PC-9 (cell line): ENCODE measurements around the gene GATAD2B. TPM values are rescaled to one million over a fixed set of nuclear protein-coding genes. Genes with fewer than 3 reads are reported as not detected.

Experiments
- BruUV-seq: library from RNA; stranded (reverse); fragments of 400-500 nt; replicated peaks from 2 replicates; lab custom pipeline; 2021; lab: Mats Ljungman, UMichigan
- CTCF ChIA-PET: fragments of 300-600 bp; sonication (Branson Sonifier 250); formaldehyde crosslinking; loops from one replicate; lab custom pipeline; 2022; ENCODE audit warnings: antibody characterized with exemption; lab: Charles Lee
- POLR2A ChIA-PET: fragments of 300-600 bp; sonication (Branson Sonifier 250); formaldehyde crosslinking; loops from one replicate; lab custom pipeline; 2022; ENCODE audit warnings: antibody characterized with exemption; ENCODE audit not compliant: unreplicated experiment; lab: Charles Lee
- DNase-seq, 2 experiments: peaks; one replicate each; pipeline versions ENCODE4 v3.0.0 to v3.0.0-alpha.2; 2015 to 2022; ENCODE audit warnings: mixed read lengths in 1 of 2
- H2AFZ ChIP-seq: fragments of 200-600 bp; sonication (generic); 2 replicates; pipeline ENCODE4 v1.8.1; 2017; ENCODE audit warnings: antibody characterized with exemption
- H3F3A ChIP-seq: fragments of 200-600 bp; sonication (generic); 2 replicates; pipeline ENCODE4 v1.8.1; 2017; ENCODE audit warnings: antibody characterized with exemption, mild to moderate bottlenecking, low read depth; ENCODE audit not compliant: insufficient read depth
- H3K27ac ChIP-seq: fragments of 200-600 bp; sonication (generic); 2 replicates; pipeline ENCODE4 v1.6.1; 2016; ENCODE audit warnings: mixed run types
- H3K27me3 ChIP-seq: fragments of 200-600 bp; sonication (generic); 2 replicates; pipeline ENCODE4 v1.6.1; 2016; ENCODE audit warnings: low read depth, mixed run types; ENCODE audit not compliant: insufficient read depth
- H3K36me3 ChIP-seq: fragments of 200-600 bp; sonication (generic); 2 replicates; pipeline ENCODE4 v1.6.1; 2016; ENCODE audit warnings: low read depth, mixed run types
- H3K4me1 ChIP-seq: fragments of 200-600 bp; sonication (generic); replicated peaks from 2 replicates; pipeline ENCODE4 v1.6.1; 2016; ENCODE audit warnings: mixed run types; ENCODE audit not compliant: insufficient read depth
- H3K4me2 ChIP-seq: fragments of 200-600 bp; sonication (generic); 2 replicates; pipeline ENCODE4 v1.6.1; 2017; ENCODE audit warnings: mixed run types
- H3K4me3 ChIP-seq: fragments of 200-600 bp; sonication (generic); 2 replicates; pipeline ENCODE4 v1.6.1; 2016; ENCODE audit warnings: mixed run types
- H3K79me2 ChIP-seq: fragments of 200-600 bp; sonication (generic); 2 replicates; pipeline ENCODE4 v1.6.1; 2017; ENCODE audit warnings: low read depth, mixed run types
- H3K9me2 ChIP-seq: fragments of 200-600 bp; sonication (generic); 2 replicates; pipeline ENCODE4 v1.8.1; 2017; ENCODE audit warnings: mild to moderate bottlenecking; ENCODE audit not compliant: insufficient read depth
- H3K9me3 ChIP-seq: fragments of 200-600 bp; sonication (generic); 2 replicates; pipeline ENCODE4 v1.8.1; 2016; ENCODE audit warnings: low read depth; ENCODE audit not compliant: insufficient read depth
- H4K20me1 ChIP-seq: fragments of 200-600 bp; sonication (generic); 2 replicates; pipeline ENCODE4 v1.8.1; 2017; ENCODE audit not compliant: insufficient read depth
- EZH2 ChIP-seq: fragments of 200-600 bp; sonication (generic); IDR thresholded peaks from 2 replicates; pipeline ENCODE4 v1.8.0; 2017; ENCODE audit warnings: antibody characterized with exemption, low read depth
- intact Hi-C: fragments of 100-400 bp; cut with micrococcal nuclease; formaldehyde crosslinking; loops from one replicate; pipeline ENCODE4 v1.10.0; 2022; ENCODE audit not compliant: unreplicated experiment
- total RNA-seq: library from RNA; stranded (reverse); gene quantifications from 2 replicates; pipeline ENCODE4 v1.2.3, GENCODE V29; 2021
- TF ChIP-seq, protein P1 (sequence below): fragments of 200-600 bp; sonication (generic); conservative IDR thresholded peaks from 2 replicates; pipeline ENCODE4 v1.6.1; 2017; ENCODE audit warnings: mixed run types, antibody characterized with exemption, mild to moderate bottlenecking, moderate library complexity

Gene GATAD2B
- total RNA-seq, 1 experiment from 2014 or later: 56.1 TPM

DNA sequence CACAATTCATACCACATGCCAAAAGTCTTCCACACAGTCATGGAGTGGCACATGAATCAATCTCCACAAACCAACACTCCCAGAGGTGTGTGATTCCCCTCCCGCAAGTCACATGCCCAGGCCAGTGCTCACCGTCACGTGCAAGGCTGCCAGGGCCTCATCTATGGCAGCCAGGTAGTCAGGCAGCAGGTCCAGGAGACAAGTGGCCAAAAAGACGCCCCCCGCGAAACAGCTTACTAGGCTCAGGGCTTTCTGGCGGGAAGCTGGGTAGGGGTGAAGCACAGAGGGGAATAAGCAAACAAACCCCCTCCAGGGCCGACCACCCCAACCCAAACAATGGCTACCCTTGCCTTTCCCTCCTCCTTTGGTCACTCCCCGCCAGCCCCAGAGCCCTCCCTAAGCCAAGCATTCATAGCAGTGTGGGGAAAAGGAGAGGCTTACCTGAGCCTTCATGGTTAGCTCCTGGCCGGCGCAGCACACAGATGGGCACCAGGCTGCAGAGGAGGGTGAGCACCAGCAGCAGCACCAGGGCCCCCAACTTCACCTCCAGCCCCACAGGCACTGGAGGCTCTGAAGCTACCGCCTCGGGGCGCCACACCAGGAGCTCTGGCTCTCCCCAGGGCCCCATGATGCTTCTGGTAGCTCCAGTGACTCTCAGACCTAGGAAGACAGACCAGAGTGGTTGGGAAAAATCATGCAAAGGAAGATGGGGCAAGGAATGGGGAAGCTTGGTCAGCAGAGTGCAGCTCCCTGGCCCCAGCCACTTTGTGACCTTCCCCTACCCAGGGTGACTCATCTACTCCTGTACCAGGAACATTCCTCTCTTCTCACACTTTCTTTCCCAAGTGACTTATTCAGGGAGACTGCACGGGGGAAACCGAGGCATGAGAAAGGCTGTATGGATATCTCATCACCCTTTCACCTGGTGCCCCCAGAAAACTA lies 39.6 kb upstream of the GATAD2B start:
- peak overlapping the region; percentile 66 for H2AFZ ChIP-seq
- ChIA-PET POLR2A (interaction anchor here (0.5 to 1.1 kb wide), 7 partner anchors 10 to 356 kb away, joined by 3 to 10 read pairs (median 4); partner anchors contain the start of genes JTB, RPS27 and SLC27A3), CTCF (interaction anchor here (1.3 kb wide), 1 partner anchor 24 kb away, joined by 4 read pairs; the partner anchor contains the start of gene RAB13)
- peak overlapping the region; percentile 92 for H3K27ac ChIP-seq
- BruUV-seq: no TSS peak
- intact Hi-C loops: loop anchor here (1.0 to 10.0 kb wide), 4 partner anchors 16 to 428 kb away; partner anchors contain the start of genes DENND4B, HAX1, S100A2 and S100A6
- no peaks in the 10 kb centered on the region for H3K9me2 ChIP-seq
- peaks cover 55% of the 10 kb centered on the region for H3K79me2 ChIP-seq
- H3K36me3 ChIP-seq: no peaks in the 10 kb centered on the region
- peak overlapping the region; percentile 98 for H3K4me2 ChIP-seq
- peaks cover 42% of the 10 kb centered on the region for H3K4me1 ChIP-seq
- no peak for TF ChIP-seq EZH2
- TF ChIP-seq, protein P1, sequence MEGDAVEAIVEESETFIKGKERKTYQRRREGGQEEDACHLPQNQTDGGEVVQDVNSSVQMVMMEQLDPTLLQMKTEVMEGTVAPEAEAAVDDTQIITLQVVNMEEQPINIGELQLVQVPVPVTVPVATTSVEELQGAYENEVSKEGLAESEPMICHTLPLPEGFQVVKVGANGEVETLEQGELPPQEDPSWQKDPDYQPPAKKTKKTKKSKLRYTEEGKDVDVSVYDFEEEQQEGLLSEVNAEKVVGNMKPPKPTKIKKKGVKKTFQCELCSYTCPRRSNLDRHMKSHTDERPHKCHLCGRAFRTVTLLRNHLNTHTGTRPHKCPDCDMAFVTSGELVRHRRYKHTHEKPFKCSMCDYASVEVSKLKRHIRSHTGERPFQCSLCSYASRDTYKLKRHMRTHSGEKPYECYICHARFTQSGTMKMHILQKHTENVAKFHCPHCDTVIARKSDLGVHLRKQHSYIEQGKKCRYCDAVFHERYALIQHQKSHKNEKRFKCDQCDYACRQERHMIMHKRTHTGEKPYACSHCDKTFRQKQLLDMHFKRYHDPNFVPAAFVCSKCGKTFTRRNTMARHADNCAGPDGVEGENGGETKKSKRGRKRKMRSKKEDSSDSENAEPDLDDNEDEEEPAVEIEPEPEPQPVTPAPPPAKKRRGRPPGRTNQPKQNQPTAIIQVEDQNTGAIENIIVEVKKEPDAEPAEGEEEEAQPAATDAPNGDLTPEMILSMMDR: no peak
- peaks cover 1% of the 10 kb centered on the region; the same call in 1 of the 2 replicates for H4K20me1 ChIP-seq
- H3K9me3 ChIP-seq: no peaks in the 10 kb centered on the region
- H3K4me3 ChIP-seq: peak overlapping the region; percentile 91
- DNase-seq: peak; percentile 57 to 81
- no peaks in the 10 kb centered on the region for H3K27me3 ChIP-seq
- peaks cover 71% of the 10 kb centered on the region for H3F3A ChIP-seq

DNA sequence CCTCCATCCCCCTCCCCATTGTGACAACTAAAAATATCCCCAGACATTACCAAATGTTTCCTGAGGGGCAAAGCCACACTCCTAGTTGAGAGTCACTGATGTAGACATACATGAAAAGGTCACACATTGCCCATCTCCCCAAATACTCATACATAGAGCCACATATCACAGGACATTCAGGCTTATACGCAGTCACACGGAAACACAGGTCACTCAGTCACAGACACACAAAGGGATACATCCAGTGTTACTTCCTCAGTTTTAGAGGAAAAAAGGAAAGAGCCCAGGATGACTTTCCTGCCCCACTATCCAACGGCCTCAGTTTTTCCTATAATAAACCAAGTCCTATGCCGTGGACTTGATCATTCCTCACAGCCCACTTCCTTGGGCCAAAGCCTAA lies 38.6 kb upstream of the GATAD2B start:
- no peaks in the 10 kb centered on the region for H3K9me3 ChIP-seq
- no peak for DNase-seq
- H3K9me2 ChIP-seq: no peaks in the 10 kb centered on the region
- H4K20me1 ChIP-seq: peaks cover 10% of the 10 kb centered on the region
- peaks cover 60% of the 10 kb centered on the region for H3K79me2 ChIP-seq
- peak overlapping the region; percentile 91; the same call in 1 of the 2 replicates for H3K4me3 ChIP-seq
- no TSS peak for BruUV-seq
- H2AFZ ChIP-seq: no peak overlapping the region
- TF ChIP-seq, protein P1: no peak
- no peak for TF ChIP-seq EZH2
- H3K27ac ChIP-seq: no peak overlapping the region
- CTCF ChIA-PET: no interaction called here
- no peaks in the 10 kb centered on the region for H3K27me3 ChIP-seq
- intact Hi-C loops: loop anchor here (5.0 to 10.0 kb wide), 3 partner anchors 311 to 427 kb away; partner anchors contain the start of genes HAX1, S100A2 and S100A6
- peaks cover 62% of the 10 kb centered on the region for H3F3A ChIP-seq
- peak overlapping the region; percentile 98 for H3K4me2 ChIP-seq
- H3K4me1 ChIP-seq: peaks cover 45% of the 10 kb centered on the region
- no peaks in the 10 kb centered on the region for H3K36me3 ChIP-seq
- POLR2A ChIA-PET: no interaction called here

DNA sequence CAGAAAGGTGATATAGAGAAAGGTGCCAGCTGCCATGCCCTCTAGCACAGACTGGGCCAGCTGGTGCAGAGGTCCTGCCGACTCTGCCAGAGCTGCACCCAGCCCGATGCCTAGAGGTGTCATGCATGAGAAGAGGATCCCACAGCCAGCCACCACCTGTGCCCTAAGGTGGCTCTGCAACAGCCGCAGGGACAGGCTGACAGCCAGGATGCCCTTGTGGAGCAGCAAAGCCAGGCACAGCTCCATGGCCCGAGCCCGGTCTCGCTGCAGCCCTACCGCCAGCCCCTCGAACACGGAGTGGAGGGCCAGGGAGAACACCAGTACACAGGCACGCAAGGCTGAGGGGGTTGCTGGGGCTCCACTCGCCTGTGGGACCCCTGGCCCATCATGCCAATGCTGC lies 37.4 kb upstream of the GATAD2B start:
- TF ChIP-seq, protein P1: no peak
- no peak for TF ChIP-seq EZH2
- DNase-seq: no peak
- H3K36me3 ChIP-seq: no peaks in the 10 kb centered on the region
- intact Hi-C loops: loop anchor here (5.0 to 10.0 kb wide), 3 partner anchors 312 to 425 kb away; partner anchors contain the start of genes HAX1, S100A2 and S100A6
- no TSS peak for BruUV-seq
- H3K4me3 ChIP-seq: no peak overlapping the region
- H3K4me1 ChIP-seq: peaks cover 37% of the 10 kb centered on the region
- no peaks in the 10 kb centered on the region for H3K27me3 ChIP-seq
- no peak overlapping the region for H3K4me2 ChIP-seq
- no peaks in the 10 kb centered on the region for H3K9me3 ChIP-seq
- no peaks in the 10 kb centered on the region for H3K9me2 ChIP-seq
- peaks cover 19% of the 10 kb centered on the region for H4K20me1 ChIP-seq
- H3F3A ChIP-seq: peaks cover 53% of the 10 kb centered on the region
- ChIA-PET POLR2A (no interaction called here), CTCF (no interaction called here)
- H3K79me2 ChIP-seq: peaks cover 60% of the 10 kb centered on the region
- no peak overlapping the region for H2AFZ ChIP-seq
- H3K27ac ChIP-seq: no peak overlapping the region
